Mesenchymal stem cell (in vitro differentiated cells and primary cell): Measurements from ENCODE around the gene IRX4.

Experiments
- DNase-seq: peaks from one replicate; pipeline ENCODE4 v3.0.0-alpha.2; 2013
- H2AFZ ChIP-seq: one replicate; pipeline ENCODE4 v1.6.1; 2013; ENCODE audit warnings: low read depth, mild to moderate bottlenecking, control low read depth, inconsistent platforms, low read length, moderate library complexity
- H2AK5ac ChIP-seq: 2 replicates; pipeline ENCODE4 v1.6.1; 2013; ENCODE audit warnings: low read length, moderate library complexity, mild to moderate bottlenecking, inconsistent platforms; ENCODE audit not compliant: severe bottlenecking
- H2BK120ac ChIP-seq: one replicate; pipeline ENCODE4 v1.6.1; 2013; ENCODE audit warnings: low read depth, mild to moderate bottlenecking, inconsistent platforms, low read length, moderate library complexity
- H2BK12ac ChIP-seq, 2 experiments: one replicate each; pipeline ENCODE4 v1.6.1; 2013; ENCODE audit warnings: inconsistent platforms in 2 of 2, low read length in 2 of 2, mild to moderate bottlenecking in 2 of 2, moderate library complexity in 2 of 2, control low read depth in 1 of 2
- H2BK15ac ChIP-seq: one replicate; pipeline ENCODE4 v1.6.1; 2013; ENCODE audit warnings: mild to moderate bottlenecking, low read depth, inconsistent platforms; ENCODE audit not compliant: poor library complexity, severe bottlenecking
- H2BK5ac ChIP-seq: 2 replicates; pipeline ENCODE4 v1.6.1; 2013; ENCODE audit warnings: low read depth, mild to moderate bottlenecking, low read length, control low read depth, inconsistent platforms; ENCODE audit not compliant: poor library complexity, severe bottlenecking
- H3K14ac ChIP-seq, 2 experiments: one replicate each; pipeline ENCODE4 v1.6.1; 2013; ENCODE audit warnings: inconsistent platforms in 2 of 2, low read length in 2 of 2, control low read depth in 1 of 2, mild to moderate bottlenecking in 1 of 2, moderate library complexity in 1 of 2
- H3K18ac ChIP-seq, 2 experiments: one replicate each; pipeline ENCODE4 v1.6.1; 2013; ENCODE audit warnings: inconsistent platforms in 2 of 2, low read length in 2 of 2, control low read depth in 1 of 2, low read depth in 1 of 2, mild to moderate bottlenecking in 1 of 2
- H3K23ac ChIP-seq, 2 experiments: one replicate each; pipeline ENCODE4 v1.6.1; 2013; ENCODE audit warnings: inconsistent platforms in 2 of 2, low read length in 2 of 2, mild to moderate bottlenecking in 2 of 2, moderate library complexity in 2 of 2, control low read depth in 1 of 2
- H3K27ac ChIP-seq: 2 replicates; pipeline ENCODE4 v1.5.1; 2013; ENCODE audit warnings: mild to moderate bottlenecking, moderate library complexity, low read length, control low read depth, inconsistent platforms; ENCODE audit not compliant: poor library complexity, severe bottlenecking
- H3K27me3 ChIP-seq, 2 experiments: 2 replicates each; pipeline versions ENCODE4 v1.6.1 to v1.7.0; 2013; ENCODE audit warnings: low read length in 2 of 2, mild to moderate bottlenecking in 2 of 2, moderate library complexity in 2 of 2, control low read depth in 1 of 2, inconsistent platforms in 1 of 2; ENCODE audit not compliant: control insufficient read depth in 1 of 2, insufficient read depth in 1 of 2
- H3K36me3 ChIP-seq, 2 experiments: 2 replicates each; pipeline versions ENCODE4 v1.6.1 to v1.7.0; 2013; ENCODE audit warnings: low read length in 2 of 2, control low read depth in 1 of 2, inconsistent platforms in 1 of 2, low read depth in 1 of 2, mild to moderate bottlenecking in 1 of 2; ENCODE audit not compliant: insufficient read depth in 2 of 2, control insufficient read depth in 1 of 2
- H3K4ac ChIP-seq, 2 experiments: one replicate each; pipeline ENCODE4 v1.6.1; 2013; ENCODE audit warnings: inconsistent platforms in 2 of 2, low read length in 2 of 2, mild to moderate bottlenecking in 2 of 2, moderate library complexity in 2 of 2, control low read depth in 1 of 2, low read depth in 1 of 2
- H3K4me1 ChIP-seq: 2 replicates; pipeline ENCODE4 v1.6.1; 2013; ENCODE audit warnings: low read depth, low read length, control low read depth; ENCODE audit not compliant: control insufficient read depth, insufficient read depth
- H3K4me2 ChIP-seq: 2 replicates; pipeline ENCODE4 v1.6.1; 2013; ENCODE audit warnings: low read length, mild to moderate bottlenecking, inconsistent platforms; ENCODE audit not compliant: poor library complexity, severe bottlenecking
- H3K4me3 ChIP-seq, 2 experiments: 2 replicates each; pipeline versions ENCODE4 v1.5.1 to v1.7.0; 2013; ENCODE audit warnings: low read length in 2 of 2, mild to moderate bottlenecking in 2 of 2, control low read depth in 1 of 2, low read depth in 1 of 2; ENCODE audit not compliant: insufficient read depth in 1 of 2
- H3K79me1 ChIP-seq: replicated peaks from 2 replicates; pipeline ENCODE4 v1.6.1; 2013; ENCODE audit warnings: mild to moderate bottlenecking, control low read depth, low read length, inconsistent platforms; ENCODE audit not compliant: poor library complexity, severe bottlenecking
- H3K9ac ChIP-seq: 2 replicates; pipeline ENCODE4 v1.7.0; 2013; ENCODE audit warnings: mild to moderate bottlenecking, low read length, moderate library complexity
- H3K9me3 ChIP-seq: 2 replicates; pipeline ENCODE4 v1.7.0; 2013; ENCODE audit warnings: mild to moderate bottlenecking, low read length; ENCODE audit not compliant: control insufficient read depth
- H4K8ac ChIP-seq: one replicate; pipeline ENCODE4 v1.6.1; 2013; ENCODE audit warnings: inconsistent platforms, mild to moderate bottlenecking, low read length, moderate library complexity
- H4K91ac ChIP-seq: one replicate; pipeline ENCODE4 v1.6.1; 2013; ENCODE audit warnings: mild to moderate bottlenecking, low read length, inconsistent platforms
- WGBS: methylation state at CpG from one replicate; pipeline ENCODE4 v1.1.7; 2013; ENCODE audit warnings: mixed read lengths; 5-methylcytosine and 5-hydroxymethylcytosine counted together

Gene IRX4

DNA sequence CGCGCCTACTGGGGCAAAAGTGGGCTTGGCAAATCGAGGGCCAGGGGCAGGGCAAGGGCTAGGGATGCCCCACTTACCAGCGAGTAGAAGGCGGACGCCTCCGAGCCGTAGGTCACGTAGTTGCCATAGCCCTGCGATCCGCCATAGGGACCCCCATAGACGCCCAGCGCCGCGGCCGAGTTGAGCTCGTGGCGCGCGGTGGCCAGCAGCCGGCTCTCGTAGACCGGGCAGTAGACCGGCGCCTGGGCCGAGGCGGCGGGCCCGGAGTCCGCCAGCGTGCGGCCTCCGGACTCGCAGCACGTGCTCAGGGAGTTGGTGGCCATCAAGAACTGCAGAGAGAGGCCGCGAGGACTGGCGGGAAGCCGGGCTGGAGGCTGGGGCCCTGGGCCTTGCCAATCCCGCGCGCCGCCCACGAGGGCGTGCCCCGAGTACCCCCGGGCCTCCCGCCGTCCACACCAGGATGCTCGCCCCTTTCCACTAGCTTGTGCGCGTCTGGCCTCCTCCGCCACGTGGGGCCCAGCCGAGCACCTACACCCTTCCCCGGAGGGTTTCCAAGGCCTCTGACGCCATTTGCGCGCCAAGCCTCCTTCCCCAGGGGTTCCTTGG is 891 bp downstream of the IRX4 start:
- DNase-seq = no peak
- peaks cover 0 to 3% of the 10 kb centered on the region in 2 experiments for H3K36me3 ChIP-seq
- WGBS = 9% methylated on average over 49 of the region's 59 CpGs
- no peak overlapping the region for H3K4ac ChIP-seq
- no peak overlapping the region for H3K9ac ChIP-seq
- no peak overlapping the region for H3K4me2 ChIP-seq
- H3K14ac ChIP-seq = no peak overlapping the region
- H2BK120ac ChIP-seq = no peak overlapping the region
- no peaks in the 10 kb centered on the region for H3K79me1 ChIP-seq
- no peak overlapping the region for H3K4me3 ChIP-seq
- H4K8ac ChIP-seq = no peak overlapping the region
- H3K4me1 ChIP-seq = peaks cover 25% of the 10 kb centered on the region
- no peak overlapping the region for H3K27ac ChIP-seq
- H3K18ac ChIP-seq = no peak overlapping the region
- no peak overlapping the region for H2BK5ac ChIP-seq
- peak overlapping the region in 1 of 2 experiments; percentile 52 for H3K23ac ChIP-seq
- H3K9me3 ChIP-seq = no peaks in the 10 kb centered on the region
- no peak overlapping the region for H2AFZ ChIP-seq
- H2AK5ac ChIP-seq = no peak overlapping the region
- no peak overlapping the region for H2BK15ac ChIP-seq
- peaks cover 90 to 95% of the 10 kb centered on the region in 2 experiments for H3K27me3 ChIP-seq
- no peak overlapping the region for H4K91ac ChIP-seq
- H2BK12ac ChIP-seq = no peak overlapping the region

DNA sequence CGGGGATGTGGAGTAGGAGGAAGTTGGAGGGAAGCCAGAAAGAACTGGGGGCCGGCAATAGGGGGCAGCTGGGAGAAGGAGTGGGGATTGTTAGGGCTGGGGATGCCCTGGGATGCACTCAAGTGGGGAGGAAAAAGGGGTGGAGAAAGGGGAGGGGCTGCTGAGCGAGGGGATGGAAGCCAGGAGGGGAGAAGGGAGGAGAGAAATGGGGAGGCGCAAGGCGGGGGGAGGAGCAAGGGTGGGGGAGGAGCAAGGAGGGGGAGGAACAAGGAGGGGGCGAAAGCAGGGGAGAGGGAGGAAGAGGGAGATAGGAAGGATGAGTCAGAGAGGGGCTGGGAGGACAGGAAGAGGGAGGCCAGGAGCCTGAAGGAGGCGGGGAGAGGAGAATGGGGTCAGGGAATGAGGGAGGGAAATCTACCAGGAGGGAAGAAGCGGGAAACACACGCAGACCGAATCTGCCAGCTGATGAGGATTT is 1.6 kb downstream of the IRX4 start:
- no peak for DNase-seq
- no peak overlapping the region for H2BK15ac ChIP-seq
- H3K14ac ChIP-seq = no peak overlapping the region
- no peak overlapping the region for H4K91ac ChIP-seq
- H2BK120ac ChIP-seq = no peak overlapping the region
- H3K9ac ChIP-seq = no peak overlapping the region
- H3K27me3 ChIP-seq = peaks cover 89 to 97% of the 10 kb centered on the region in 2 experiments
- peaks cover 32% of the 10 kb centered on the region for H3K4me1 ChIP-seq
- H2AK5ac ChIP-seq = no peak overlapping the region
- H3K4ac ChIP-seq = no peak overlapping the region
- H3K18ac ChIP-seq = no peak overlapping the region
- H3K4me3 ChIP-seq = no peak overlapping the region
- H3K4me2 ChIP-seq = no peak overlapping the region
- no peak overlapping the region for H4K8ac ChIP-seq
- H2BK5ac ChIP-seq = no peak overlapping the region
- WGBS = 3% methylated on average over 10 of the region's 10 CpGs
- no peak overlapping the region for H2BK12ac ChIP-seq
- no peak overlapping the region for H2AFZ ChIP-seq
- peaks cover 0 to 3% of the 10 kb centered on the region in 2 experiments for H3K36me3 ChIP-seq
- H3K9me3 ChIP-seq = no peaks in the 10 kb centered on the region
- H3K79me1 ChIP-seq = no peaks in the 10 kb centered on the region
- H3K27ac ChIP-seq = no peak overlapping the region
- no peak overlapping the region for H3K23ac ChIP-seq

DNA sequence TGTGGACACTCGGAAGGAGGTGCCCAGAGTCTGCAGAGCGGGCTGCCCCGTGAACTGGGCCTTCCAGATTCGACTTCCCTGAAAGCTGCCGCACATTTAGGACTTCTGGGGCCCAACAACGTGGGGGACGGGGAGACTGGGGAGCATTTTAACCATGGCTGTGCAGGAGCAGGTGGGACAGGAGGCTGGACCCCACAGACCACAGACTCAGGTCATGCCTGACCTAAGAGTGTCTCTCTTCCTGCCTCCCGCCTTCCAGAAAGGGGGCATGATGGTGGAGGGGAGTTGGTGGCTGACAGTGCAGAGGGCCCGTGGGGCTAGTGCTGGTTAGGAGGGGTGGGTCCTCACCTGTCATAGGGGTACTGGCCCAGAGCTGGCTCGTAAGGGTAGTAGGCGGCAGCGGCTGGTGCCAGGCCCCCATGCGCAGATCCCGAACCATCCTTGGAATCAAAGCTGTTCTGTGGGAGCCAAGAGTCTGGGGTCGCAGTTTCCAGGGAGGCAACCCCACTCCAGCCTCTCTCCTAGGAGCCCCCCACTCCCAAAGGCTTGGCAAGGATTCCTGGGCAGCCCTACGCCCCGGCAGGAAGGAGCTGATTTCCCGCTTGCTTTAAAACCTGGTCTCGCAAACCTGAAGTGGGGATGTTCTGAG is 2.2 kb downstream of the IRX4 start:
- Histone ChIP-seq H4K91ac (no peak overlapping the region), H3K36me3 (peaks cover 0 to 3% of the 10 kb centered on the region in 2 experiments), H2BK15ac (no peak overlapping the region), H3K4ac (no peak overlapping the region), H3K9ac (no peak overlapping the region), H2AK5ac (no peak overlapping the region), H3K4me1 (peaks cover 37% of the 10 kb centered on the region), H3K27me3 (peaks cover 89 to 97% of the 10 kb centered on the region in 2 experiments), H3K18ac (no peak overlapping the region), H3K27ac (no peak overlapping the region), H2BK12ac (no peak overlapping the region), H3K4me3 (no peak overlapping the region), H2AFZ (no peak overlapping the region), H3K9me3 (no peaks in the 10 kb centered on the region), H3K4me2 (no peak overlapping the region), H3K23ac (no peak overlapping the region), H2BK120ac (no peak overlapping the region), H4K8ac (no peak overlapping the region), H2BK5ac (no peak overlapping the region), H3K79me1 (no peaks in the 10 kb centered on the region), H3K14ac (no peak overlapping the region)
- WGBS = 62% methylated on average over 18 of the region's 19 CpGs
- DNase-seq = no peak

DNA sequence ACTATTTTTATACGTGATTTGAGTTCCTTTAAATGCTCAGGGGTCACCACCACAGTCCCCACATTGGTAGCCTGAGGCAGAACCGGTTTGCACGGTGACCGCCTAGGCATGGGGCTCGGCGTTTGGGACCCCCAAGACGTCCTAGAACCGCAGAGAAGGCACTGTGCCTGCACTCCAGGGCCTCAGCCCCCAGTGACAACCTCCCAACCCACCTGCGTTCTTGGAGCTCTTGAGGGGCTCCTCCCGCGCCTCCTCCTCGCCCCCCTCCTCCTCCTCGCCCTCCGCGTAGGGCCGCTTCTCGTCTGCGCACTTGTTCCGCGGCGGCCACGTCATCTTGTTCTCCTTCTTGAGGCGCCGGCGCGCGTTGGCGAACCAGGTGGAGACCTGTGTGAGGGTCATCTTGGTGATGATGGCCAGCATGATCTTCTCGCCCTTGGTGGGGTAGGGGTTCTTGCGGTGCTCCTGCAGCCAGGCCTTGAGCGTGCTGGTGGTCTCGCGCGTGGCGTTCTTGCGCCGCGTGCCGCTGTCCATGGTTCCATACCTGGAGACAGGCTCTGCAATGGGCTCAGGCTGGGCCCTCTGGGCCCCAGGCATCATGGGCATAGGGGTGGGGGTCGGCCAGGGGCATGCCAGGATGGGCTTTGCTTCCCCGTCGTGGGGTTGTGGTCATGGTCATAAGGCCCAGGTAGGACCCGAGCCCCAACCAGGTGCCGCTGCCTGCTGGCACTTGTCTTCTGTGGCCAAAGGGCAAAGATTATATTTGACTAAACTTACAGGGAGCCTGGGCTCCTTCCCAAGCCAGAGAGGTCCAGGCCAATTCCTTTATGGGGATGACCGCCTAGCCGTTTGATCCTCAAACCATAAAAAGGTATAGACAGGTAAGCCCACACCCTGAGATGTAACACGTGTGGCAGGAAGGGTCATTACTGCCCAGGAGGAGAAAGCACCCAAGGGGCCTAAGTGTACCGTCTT is 3.1 kb downstream of the IRX4 start:
- Histone ChIP-seq H4K8ac (no peak overlapping the region), H2BK120ac (no peak overlapping the region), H3K9ac (no peak overlapping the region), H3K4me2 (no peak overlapping the region), H2AFZ (no peak overlapping the region), H3K79me1 (no peaks in the 10 kb centered on the region), H3K23ac (no peak overlapping the region), H3K36me3 (peaks cover 0 to 3% of the 10 kb centered on the region in 2 experiments), H4K91ac (no peak overlapping the region), H2AK5ac (no peak overlapping the region), H2BK12ac (no peak overlapping the region), H3K27ac (no peak overlapping the region), H3K18ac (no peak overlapping the region), H3K9me3 (no peaks in the 10 kb centered on the region), H2BK15ac (no peak overlapping the region), H3K4ac (no peak overlapping the region), H3K4me1 (peaks cover 44% of the 10 kb centered on the region), H2BK5ac (no peak overlapping the region), H3K27me3 (peaks cover 89 to 97% of the 10 kb centered on the region in 2 experiments), H3K4me3 (no peak overlapping the region), H3K14ac (no peak overlapping the region)
- DNase-seq = no peak
- WGBS = 77% methylated on average over 46 of the region's 48 CpGs
